HG03066 (cell line): ENCODE results near the gene AMMECR1L.
"Not testable (repeated sequence)": the region's sequence is repeated elsewhere in the genome, so short reads cannot be mapped to it uniquely, and the experiment has no call there.

Experiments used
- ATAC-seq: cut with Tn5 transposase; IDR thresholded peaks from one replicate; pipeline ENCODE4 v1.9.1; 2021; ENCODE audit warnings: low read depth; ENCODE audit not compliant: unreplicated experiment

AMMECR1L gene

DNA sequence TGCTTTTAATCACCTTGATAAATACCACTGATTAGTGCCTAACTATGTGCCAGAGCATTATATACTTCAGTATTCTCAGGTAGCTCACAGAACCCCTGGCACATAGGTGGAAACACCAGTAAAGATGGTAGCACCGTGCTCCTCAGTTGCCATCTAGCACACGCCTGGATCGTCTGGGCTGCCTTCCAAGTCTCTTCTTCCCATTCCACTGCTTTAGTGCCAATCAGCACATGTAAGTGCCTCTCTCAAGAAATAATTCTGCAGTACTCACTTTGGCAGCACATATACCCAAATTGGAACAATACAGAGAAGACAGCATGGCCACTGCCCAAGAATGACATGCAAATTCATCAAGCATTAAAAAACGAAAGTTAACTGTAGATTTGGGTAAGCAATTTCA is 40.8 kb downstream of the AMMECR1L start:
- ATAC-seq: no peak

DNA sequence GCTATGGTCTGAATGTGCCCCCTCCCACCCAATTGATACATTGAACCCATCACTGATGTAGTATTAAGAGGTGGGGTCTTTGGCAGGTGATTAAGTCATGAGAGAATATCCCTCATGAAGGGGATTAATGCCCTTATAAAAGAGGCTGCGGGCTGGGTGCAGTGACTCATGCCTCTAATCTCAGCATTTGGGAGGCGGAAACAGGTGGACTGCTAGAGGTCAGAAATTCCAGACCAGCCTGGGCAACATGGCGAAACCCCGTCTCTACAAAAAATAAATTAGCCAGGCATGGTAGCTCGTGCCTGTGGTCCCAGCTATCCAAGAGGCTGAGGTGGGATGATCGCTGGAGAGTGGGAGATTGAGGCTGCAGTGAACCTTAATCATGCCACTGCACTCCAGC is 42.1 kb downstream of the AMMECR1L start:
- no peak for ATAC-seq

DNA sequence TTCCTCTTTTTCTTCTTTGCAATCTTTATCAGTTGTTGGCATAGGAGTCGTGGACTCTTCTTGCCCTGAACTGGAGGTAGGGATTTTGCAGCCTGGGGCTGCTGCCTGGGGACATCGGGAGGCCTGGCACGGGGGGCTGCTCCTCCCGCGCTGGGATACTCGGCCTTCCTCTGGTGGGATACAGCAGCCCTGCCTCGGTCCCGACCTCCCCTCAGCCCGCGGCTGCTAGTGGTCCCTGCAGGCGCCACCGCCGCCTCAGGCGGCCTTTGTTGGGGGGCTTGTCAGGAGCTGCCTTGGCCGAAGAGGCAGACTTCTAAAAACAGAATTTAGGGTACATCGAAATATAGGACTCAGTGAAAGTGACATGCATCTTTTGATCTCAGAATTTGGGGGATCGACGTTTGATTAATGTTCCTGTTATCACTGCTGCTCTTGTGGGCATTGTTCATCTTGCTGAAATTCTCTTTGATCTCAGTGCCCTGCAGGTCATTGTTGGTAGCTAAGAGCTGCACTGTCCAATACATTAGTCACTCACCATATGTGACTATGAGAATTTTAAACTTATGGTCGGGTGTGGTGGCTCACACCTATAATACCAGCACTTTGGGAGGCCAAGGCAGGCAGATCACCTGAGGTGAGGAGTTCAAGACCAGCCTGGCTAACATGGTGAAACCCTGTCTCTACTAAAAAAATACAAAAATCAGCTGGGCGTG is 44.1 kb downstream of the AMMECR1L start:
- no peak for ATAC-seq

DNA sequence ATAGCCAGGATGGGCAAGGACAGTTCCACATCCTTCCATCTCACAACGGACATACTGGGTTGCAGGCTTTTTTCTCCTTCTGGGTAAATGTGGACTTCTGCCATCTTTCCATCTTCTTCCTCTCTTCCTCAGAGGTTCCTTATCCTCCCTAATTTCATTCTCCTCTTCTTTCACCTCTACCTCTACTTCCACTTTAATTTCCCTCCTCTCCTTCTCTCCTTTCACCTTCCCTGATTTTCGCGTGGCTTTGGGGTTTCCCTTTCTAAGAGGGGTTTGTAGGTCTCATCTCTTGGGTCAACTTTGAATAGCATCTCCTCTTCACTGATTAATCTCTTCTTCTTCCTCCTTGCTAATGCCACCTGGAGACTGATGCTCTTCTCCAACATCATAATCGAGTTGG is 44.9 kb downstream of the AMMECR1L start:
- ATAC-seq: no peak

DNA sequence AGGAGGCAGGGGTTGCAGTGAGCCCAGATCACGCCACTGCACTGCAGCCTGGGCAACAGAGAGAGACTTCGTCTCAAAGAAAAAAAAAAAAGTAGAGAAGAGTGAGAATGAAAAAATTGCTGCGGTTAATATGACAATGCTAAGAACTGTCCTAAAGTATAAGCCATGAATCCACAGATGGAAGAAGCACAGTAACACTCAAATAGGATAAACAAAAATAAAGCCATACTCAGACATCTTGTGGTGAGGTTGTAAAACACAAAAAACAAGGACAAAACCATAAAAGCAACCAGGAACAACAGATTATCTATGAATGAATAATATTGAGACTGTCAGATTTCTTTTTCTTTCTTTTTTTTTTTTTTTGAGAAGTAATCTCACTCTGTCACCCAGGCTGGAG is 50.8 kb downstream of the AMMECR1L start:
- no peak for ATAC-seq

- peak; percentile 97 for ATAC-seq
Observed at GRCh38 chr2:127829845-127830246, 55.9 kb downstream of the AMMECR1L start.

DNA sequence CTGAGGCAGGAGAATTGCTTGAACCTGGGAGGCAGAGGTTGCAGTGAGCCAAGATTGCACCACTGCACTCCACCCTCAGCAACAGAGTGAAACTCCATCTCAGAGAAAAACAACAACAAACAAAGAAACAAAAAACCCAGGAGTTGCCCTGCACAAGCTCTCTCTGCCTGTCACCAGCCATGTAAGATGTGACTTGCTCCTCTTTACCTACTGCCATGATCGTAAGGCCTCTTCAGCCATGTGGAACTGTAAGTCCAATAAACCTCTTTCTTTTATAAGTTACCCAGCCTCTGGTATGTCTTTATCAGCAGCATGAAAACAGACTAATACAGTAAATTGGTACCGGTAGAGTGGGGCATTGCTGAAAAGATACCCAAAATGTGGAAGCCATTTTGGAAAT is 59.0 kb downstream of the AMMECR1L start:
- not testable (repeated sequence) for ATAC-seq

GRCh38 chr2:127826047-127826446 is 59.7 kb downstream of the AMMECR1L start:
- ATAC-seq: no peak

GRCh38 chr2:127820080-127820668 is 65.6 kb downstream of the AMMECR1L start:
- ATAC-seq: no peak

DNA sequence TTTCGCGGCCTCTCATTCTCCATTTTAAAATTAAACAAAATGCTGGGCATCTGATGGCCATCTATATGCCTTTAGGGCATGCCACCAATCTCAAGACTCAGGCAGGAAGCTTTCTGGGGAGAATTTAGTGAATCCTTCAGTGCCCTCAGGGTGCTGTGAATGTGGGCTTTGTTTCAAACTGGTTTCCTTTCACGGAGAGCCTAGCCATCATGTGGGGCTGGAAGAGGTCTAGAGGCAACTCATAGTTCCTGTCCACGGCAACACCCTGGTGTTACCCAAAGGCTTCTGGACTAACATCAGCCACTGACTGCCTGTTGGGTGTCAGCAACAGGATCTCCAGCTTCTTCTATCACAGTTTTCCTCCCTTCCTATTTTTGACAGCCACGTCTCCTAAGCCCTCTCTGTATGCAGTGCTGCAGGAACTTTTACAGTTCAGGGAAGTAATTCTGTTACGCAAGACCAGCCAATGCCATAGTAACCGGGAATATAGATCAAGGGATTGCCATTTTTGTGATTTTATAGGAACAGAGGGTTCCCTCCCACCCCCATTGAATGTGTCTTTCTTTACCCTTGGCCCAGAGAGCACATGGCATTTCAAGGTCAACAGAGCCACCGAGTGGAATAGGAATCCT is 66.8 kb downstream of the AMMECR1L start:
- no peak for ATAC-seq

GRCh38 chr2:127818241-127818640 is 67.5 kb downstream of the AMMECR1L start:
- no peak for ATAC-seq

DNA sequence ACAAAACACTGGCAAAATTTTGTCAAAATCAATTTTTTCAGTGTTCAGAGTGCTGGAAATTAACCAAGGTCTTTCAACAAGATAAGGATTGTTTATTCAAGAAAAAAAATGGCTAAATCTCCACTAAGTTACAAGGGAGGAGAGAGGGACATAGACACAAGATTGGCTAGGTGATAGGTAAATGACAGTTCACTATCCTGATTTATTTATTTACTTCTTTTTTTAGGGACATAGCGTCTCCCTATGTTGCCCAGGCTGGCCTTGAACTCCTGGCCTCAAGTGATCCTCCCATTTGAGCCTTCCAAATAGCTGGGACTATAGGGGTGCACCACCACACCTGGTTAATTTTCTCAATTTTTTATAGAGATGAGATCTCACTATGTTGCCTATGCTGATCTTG is 71.1 kb downstream of the AMMECR1L start:
- no peak for ATAC-seq

GRCh38 chr2:127812441-127812840 is 73.3 kb downstream of the AMMECR1L start:
- not testable (repeated sequence) for ATAC-seq
